NCI-H1694 treated with DMSO at 0.1 percent for 48 hours (cell line): ENCODE results near the gene LENG9.
"Not testable (repeated sequence)": the region's sequence is repeated elsewhere in the genome, so short reads cannot be mapped to it uniquely, and the experiment has no call there.

Experiments used
- DNase-seq: peaks from one replicate; lab custom pipeline; 2025; lab: John Stamatoyannopoulos, UW

Gene LENG9

GRCh38 chr19:54463531-54464043 is at the start of gene LENG9:
Gene LENG9, minus strand, starts transcription at chr19:54463778. Its CDS starts 252 bp downstream, at chr19:54463526.
- peak; percentile 92 for DNase-seq

DNA sequence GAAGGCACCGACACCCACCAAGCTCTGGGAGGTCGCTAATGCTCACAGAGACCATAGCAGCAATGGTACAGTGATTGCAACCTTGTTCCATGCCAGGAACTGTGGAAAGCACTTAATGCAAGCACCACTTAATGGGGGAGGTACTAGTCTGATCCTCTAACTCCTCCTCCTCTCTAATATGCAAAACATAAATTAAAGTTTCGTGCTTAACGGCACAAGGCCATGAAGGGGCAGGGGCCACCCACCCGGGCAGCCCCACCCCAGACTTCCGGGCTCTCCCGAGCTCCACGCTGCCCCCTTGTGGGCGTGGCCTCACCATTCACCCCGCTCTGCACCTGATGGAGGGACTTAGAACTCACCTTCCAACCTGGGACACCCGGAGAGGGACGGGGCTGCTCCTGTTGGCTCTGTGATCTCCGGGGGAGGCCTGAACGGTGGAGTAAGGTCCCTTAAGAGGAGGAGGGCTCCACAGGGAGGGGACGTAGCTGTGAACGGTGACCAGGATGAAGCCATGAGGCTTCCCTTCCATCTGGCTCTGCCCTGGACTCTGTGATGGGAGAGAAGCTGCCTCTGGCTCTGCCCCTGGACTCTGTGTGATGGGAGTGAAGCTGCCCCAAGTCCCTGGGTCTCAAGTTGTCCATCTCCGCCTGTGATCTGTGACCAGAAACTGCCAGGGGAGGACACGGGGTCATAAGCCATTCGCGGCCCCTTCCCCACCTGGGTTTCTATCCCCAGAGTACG is 45.8 kb upstream of the LENG9 start:
- DNase-seq: not testable (repeated sequence)

GRCh38 chr19:54508487-54508886 is 44.9 kb upstream of the LENG9 start:
- not testable (repeated sequence) for DNase-seq

GRCh38 chr19:54507824-54508223 is 44.2 kb upstream of the LENG9 start:
- no peak for DNase-seq

DNA sequence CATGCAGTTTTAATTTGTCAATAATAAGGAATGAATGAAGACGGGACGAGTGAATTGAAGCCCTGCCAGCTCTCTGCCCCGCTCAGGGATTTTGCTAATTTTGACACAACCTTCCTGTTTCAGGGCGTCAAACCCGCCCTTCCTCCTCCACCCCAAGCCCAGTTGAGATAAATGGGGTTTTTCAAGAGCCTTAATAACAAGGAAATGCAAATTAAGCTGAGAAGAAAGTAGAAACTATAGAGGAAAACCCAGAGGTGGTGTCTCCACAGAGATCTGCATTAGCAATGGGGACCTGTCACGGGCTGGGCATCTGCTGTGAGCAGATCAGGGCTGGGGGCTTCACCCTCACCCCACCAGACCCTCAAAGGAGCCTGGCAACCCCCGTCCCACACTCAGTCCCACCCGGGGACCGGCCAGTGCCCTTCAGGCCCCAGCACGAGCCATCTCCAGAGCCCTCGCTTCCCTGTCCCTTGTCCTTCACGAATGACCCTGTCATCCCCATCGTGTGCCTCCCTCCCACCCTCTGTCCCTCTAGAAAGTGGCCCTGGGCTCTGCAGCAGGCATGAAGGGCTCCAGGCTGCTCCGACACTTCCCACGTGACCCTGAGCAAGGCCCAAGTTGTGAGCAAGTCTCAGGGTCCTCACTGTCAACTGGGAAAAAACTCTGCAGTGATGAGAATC is 43.6 kb upstream of the LENG9 start:
- DNase-seq: not testable (repeated sequence)

DNA sequence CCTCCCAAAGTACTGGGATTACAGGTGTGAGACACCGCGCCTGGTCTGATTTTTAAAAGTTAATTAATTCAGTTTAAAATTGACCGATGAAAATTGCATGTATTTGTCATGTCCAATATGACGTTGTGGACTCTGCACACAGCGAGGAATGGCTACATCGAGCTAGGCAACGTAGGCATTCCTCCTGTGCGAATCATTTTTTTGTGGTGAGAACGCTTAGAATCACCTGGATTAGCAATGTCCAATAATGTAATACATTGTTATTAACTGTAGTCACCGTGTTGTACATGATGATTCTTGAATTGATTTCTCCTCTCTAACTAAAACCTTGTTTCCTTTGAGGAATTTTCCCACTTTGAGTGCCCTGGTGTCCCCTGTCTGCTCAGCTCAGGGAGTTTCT is 42.5 kb upstream of the LENG9 start:
- no peak for DNase-seq

- not testable (repeated sequence) for DNase-seq
Measured at GRCh38 chr19:54505542-54505941, 42.0 kb upstream of the LENG9 start.

DNA sequence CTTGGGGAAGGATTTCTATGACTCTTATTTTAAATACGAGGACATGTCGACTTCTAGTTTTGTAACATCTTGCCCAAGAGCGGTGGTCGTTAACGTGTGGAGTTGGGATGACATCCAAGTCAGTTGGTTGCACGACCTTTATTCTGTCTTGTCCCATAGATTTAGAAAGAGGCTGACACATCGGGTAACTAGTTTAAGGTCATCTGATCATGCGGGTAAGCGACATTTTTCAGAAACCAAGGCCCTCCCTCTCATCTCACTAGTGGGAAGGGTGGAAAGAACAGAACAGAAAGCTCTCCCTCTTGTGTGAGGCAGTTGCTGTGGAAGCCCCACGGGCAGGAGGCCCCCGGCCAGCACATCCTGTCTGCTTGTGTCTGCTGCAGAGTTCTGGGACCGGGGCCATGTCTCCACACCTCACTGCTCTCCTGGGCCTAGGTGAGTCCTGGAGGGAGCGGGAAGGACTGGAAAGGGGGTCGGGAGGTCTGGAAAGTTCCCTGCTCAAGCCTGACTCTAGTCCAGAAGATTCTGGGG is 39.0 kb upstream of the LENG9 start, which contains the start of gene LAIR2:
Gene LAIR2, plus strand, starts transcription at position 314 of the 531 bp plus-strand sequence. Its CDS starts 88 bp downstream, at position 402.
- DNase-seq: no peak

- DNase-seq: not testable (repeated sequence)
Measured at GRCh38 chr19:54498451-54498772, 34.8 kb upstream of the LENG9 start.

- DNase-seq: not testable (repeated sequence)
Measured at GRCh38 chr19:54497747-54498450, 34.3 kb upstream of the LENG9 start.

DNA sequence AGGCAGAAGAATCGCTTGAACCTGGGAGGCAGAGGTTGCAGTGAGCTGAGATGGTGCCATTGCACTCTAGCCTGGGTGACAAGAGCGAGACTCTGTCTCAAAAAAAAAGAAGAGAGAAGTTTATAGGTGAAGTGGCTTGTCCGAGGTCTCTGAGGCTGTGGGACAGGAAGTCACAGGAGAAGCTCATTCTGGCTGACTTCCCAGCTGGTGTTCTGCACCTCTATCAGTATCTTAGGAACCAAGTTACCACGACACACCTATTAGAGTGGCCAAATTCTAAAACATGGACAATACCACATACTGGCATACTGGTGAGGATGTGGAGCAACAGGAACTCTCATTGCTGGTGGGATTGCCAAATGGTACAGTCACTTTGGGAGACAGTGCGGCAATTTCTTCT is 31.7 kb upstream of the LENG9 start:
- not testable (repeated sequence) for DNase-seq

DNA sequence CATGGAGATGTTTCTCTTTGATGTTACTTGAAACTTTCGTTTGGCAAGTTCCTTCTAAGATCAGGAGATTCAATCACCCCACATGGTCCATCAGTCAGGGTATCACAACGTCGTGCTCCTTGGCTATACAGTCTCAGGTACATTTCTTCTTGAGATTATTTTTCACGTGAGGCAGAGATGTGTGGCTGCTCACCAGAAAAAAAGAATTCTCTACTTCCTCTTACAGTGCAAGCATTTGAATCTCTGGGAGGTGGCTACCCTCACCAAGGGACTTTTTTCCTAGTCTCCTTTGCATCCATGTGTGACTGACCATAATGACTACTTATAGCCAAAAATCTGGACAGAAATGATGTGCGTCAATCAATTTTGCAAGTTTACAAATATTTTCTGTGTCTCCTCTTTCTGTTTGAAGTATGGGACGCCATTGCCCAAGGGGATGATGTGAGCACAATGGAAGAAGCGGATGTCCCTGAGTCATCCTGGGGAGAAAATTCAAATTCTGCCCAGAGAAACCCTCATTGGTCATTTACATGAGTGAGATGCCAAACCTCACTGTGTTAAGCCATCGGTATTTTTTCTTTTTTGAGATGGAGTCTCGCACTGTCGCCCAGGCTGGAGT is 30.5 kb upstream of the LENG9 start:
- DNase-seq: no peak

- DNase-seq: not testable (repeated sequence)
Measured at GRCh38 chr19:54493056-54493455, 29.5 kb upstream of the LENG9 start.

- DNase-seq: no peak
Measured at GRCh38 chr19:54492568-54492967, 29.0 kb upstream of the LENG9 start.

GRCh38 chr19:54489766-54490165 is 26.2 kb upstream of the LENG9 start:
- DNase-seq: no peak

DNA sequence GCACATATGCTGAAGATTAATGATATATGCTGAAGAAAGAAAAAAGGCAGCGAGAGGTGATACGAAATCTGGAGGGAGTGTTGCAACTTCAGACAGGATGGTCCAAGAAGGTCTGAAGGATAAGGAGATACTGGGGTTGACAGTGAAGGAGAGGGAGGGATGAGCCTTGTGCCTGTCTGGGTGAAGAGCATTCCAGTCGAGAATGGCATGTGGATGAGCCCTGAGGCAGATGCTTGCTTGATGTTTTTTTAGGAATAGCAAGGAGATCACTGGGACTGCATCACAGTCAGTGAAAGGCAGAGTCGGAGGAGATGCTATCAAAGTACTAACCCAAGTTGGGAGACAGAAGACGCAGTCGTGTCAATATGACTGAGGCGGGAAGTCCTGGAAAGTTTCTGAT is 25.8 kb upstream of the LENG9 start:
- DNase-seq: no peak

DNA sequence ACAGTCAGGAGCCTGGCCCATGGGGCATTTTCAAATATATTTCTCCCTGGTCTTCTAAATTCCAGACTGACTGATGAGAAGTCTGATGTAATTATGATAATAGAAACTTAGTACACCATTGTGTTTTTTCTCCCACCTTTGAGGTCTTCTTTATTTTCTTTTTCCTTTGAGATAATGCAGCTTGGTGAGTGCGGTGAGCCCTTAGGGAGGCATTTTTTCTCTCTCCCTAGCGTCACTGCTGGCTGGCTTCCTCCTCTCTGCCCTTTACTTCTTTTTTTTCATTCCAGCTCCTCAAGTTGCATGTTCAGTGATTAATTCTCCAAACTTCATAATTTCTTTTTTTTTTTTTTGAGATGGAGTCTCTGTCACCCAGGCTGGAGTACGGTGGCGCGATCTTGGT is 22.3 kb upstream of the LENG9 start:
- no peak for DNase-seq

- DNase-seq: no peak
Measured at GRCh38 chr19:54484451-54484850, 20.9 kb upstream of the LENG9 start.

GRCh38 chr19:54482889-54483288 is 19.3 kb upstream of the LENG9 start:
- DNase-seq: no peak

DNA sequence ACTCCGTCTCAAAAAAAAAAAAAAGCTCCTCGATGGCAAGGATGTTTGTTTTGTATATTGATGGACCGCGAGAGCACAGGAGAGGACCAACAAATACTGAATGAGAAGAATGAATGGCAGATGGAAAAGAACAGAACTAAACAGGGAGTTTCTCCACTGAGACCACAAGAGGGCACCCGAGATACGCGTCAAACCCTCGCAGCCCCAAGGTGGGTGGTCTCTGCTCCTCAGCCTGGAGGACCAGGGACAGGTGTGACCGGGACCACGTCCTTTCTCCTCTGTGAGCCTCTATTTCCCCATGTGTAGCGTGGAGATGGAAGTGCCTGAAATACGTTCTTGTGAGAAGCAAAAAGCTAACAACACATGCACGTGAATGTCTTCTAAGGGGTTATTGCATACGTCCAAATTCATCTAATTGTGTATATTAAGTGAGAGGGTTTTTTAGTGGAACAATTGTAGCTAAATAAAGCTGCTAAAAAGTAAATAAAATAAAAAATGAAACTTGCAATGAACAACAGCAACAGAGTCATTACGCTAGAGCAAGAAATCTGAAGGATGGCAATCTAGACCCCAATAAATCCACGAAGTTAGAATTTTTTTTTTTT is 17.9 kb upstream of the LENG9 start:
- peak; percentile 57 for DNase-seq

DNA sequence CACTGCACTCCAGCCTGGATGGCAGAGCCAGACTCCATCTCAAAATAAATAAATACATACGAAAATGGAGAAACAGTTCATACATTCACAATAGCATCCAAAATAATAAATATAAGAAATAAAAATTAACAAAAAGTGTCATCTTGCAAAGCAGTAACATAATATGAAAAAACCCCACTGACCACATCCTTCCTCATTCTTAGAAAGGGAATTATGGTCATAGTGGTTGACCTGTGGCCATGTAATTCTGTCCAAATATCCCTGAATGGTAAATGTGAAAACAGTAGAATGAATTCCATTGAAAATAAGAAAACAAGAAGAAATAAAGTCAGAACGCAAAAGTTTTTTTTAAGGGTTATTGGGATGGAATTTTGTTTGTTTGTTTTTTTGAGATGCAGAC is 16.5 kb upstream of the LENG9 start:
- no peak for DNase-seq
